ENCODE results near the gene TMEM248.
A peak's percentile ranks its signal among the peaks of the same experiment; 100 is the strongest.
"Not testable (repeated sequence)": the region's sequence is repeated elsewhere in the genome, so short reads cannot be mapped to it uniquely, and the experiment has no call there.

TMEM248 gene

GRCh38 chr7:66979013-66979412 is 58.0 kb downstream of the TMEM248 start:
- not testable (repeated sequence) for H3K4me3 ChIP-seq (ENCODE audit: low read length); H3K27me3 ChIP-seq (ENCODE audit: control insufficient read depth, insufficient read depth, low read length)

GRCh38 chr7:66980336-66980735 is 59.3 kb downstream of the TMEM248 start:
- not testable (repeated sequence) for H3K4me2 ChIP-seq (ENCODE audit: low read length); H3K27me3 ChIP-seq (ENCODE audit: control insufficient read depth, insufficient read depth, low read length); H3K4me1 ChIP-seq (ENCODE audit: control insufficient read depth, insufficient read depth, low read length); H3K4me3 ChIP-seq (ENCODE audit: low read length); H3K9ac ChIP-seq (ENCODE audit: low read depth, low read length); H3K9me3 ChIP-seq (replicated peaks; ENCODE audit: low read length); H3K36me3 ChIP-seq (ENCODE audit: insufficient read depth, low read length)

More at GRCh38 chr7:66979013-66979412, 58.0 kb downstream of the TMEM248 start:
- H3K4me2 ChIP-seq (ENCODE audit: low read length); H3K4me1 ChIP-seq (ENCODE audit: control insufficient read depth, insufficient read depth, low read length); H3K9ac ChIP-seq (ENCODE audit: low read depth, low read length); H3K9me3 ChIP-seq (replicated peaks; ENCODE audit: low read length); H3K36me3 ChIP-seq (ENCODE audit: insufficient read depth, low read length): not testable (repeated sequence)

- not testable (repeated sequence) for H3K4me3 ChIP-seq (ENCODE audit: low read length); H3K27me3 ChIP-seq (ENCODE audit: control insufficient read depth, insufficient read depth, low read length); H3K9ac ChIP-seq (ENCODE audit: low read depth, low read length); H3K9me3 ChIP-seq (replicated peaks; ENCODE audit: low read length); H3K4me1 ChIP-seq (ENCODE audit: control insufficient read depth, insufficient read depth, low read length); H3K4me2 ChIP-seq (ENCODE audit: low read length)
- H3K36me3 ChIP-seq (ENCODE audit: insufficient read depth, low read length), result peaks cover 29% of the 10 kb centered on the region
Measured at GRCh38 chr7:66989552-66989951, 68.5 kb downstream of the TMEM248 start.

- not testable (repeated sequence) for H3K9me3 ChIP-seq (replicated peaks; ENCODE audit: low read length); H3K27me3 ChIP-seq (ENCODE audit: control insufficient read depth, insufficient read depth, low read length); H3K4me1 ChIP-seq (ENCODE audit: control insufficient read depth, insufficient read depth, low read length)
- H3K4me3 ChIP-seq (ENCODE audit: low read length), result peak overlapping the region; percentile 85
- H3K36me3 ChIP-seq (ENCODE audit: insufficient read depth, low read length), result peaks cover 19% of the 10 kb centered on the region
- peak overlapping the region; percentile 80 for H3K4me2 ChIP-seq (ENCODE audit: low read length)
- H3K9ac ChIP-seq (ENCODE audit: low read depth, low read length), result peak overlapping the region; percentile 96
Measured at GRCh38 chr7:66994051-66994450, 73.0 kb downstream of the TMEM248 start.

GRCh38 chr7:66994691-66995049 is 73.6 kb downstream of the TMEM248 start:
- Histone ChIP-seq H3K9ac (ENCODE audit: low read depth, low read length) (peak overlapping the region; percentile 96), H3K36me3 (ENCODE audit: insufficient read depth, low read length) (peaks cover 19% of the 10 kb centered on the region), H3K4me3 (ENCODE audit: low read length) (peak overlapping the region; percentile 85), H3K4me2 (ENCODE audit: low read length) (peak overlapping the region; percentile 80)
- H3K4me1 ChIP-seq (ENCODE audit: control insufficient read depth, insufficient read depth, low read length); H3K27me3 ChIP-seq (ENCODE audit: control insufficient read depth, insufficient read depth, low read length); H3K9me3 ChIP-seq (replicated peaks; ENCODE audit: low read length): not testable (repeated sequence)

GRCh38 chr7:66995050-66995776 is 74.2 kb downstream of the TMEM248 start, which contains the start of gene SBDS:
TSS of gene SBDS (minus strand) at chr7:66995586. CDS start at chr7:66995417, 169 bp downstream.
- H3K4me3 ChIP-seq (ENCODE audit: low read length), result peak within 1 kb of the TSS; percentile 85
- H3K4me2 ChIP-seq (ENCODE audit: low read length), result peak within 1 kb of the TSS; percentile 81
- peaks cover 17% of the 10 kb centered on the region for H3K36me3 ChIP-seq (ENCODE audit: insufficient read depth, low read length)
- H3K27me3 ChIP-seq (ENCODE audit: control insufficient read depth, insufficient read depth, low read length); H3K4me1 ChIP-seq (ENCODE audit: control insufficient read depth, insufficient read depth, low read length); H3K9me3 ChIP-seq (replicated peaks; ENCODE audit: low read length): not testable (repeated sequence)
- peak within 1 kb of the TSS; percentile 96 for H3K9ac ChIP-seq (ENCODE audit: low read depth, low read length)

GRCh38 chr7:66996444-66997191 is 75.6 kb downstream of the TMEM248 start, which contains the start of gene TYW1:
TSS of gene TYW1 (plus strand) at chr7:66996833. CDS start at chr7:66996979, 146 bp downstream.
- Histone ChIP-seq H3K9ac (ENCODE audit: low read depth, low read length) (peak within 1 kb of the TSS; percentile 84), H3K4me2 (ENCODE audit: low read length) (peak within 1 kb of the TSS; percentile 81), H3K4me3 (ENCODE audit: low read length) (peak within 1 kb of the TSS; percentile 81), H3K36me3 (ENCODE audit: insufficient read depth, low read length) (peaks cover 15% of the 10 kb centered on the region)
- not testable (repeated sequence) for H3K4me1 ChIP-seq (ENCODE audit: control insufficient read depth, insufficient read depth, low read length); H3K27me3 ChIP-seq (ENCODE audit: control insufficient read depth, insufficient read depth, low read length); H3K9me3 ChIP-seq (replicated peaks; ENCODE audit: low read length)

- not testable (repeated sequence) for H3K27me3 ChIP-seq (ENCODE audit: control insufficient read depth, insufficient read depth, low read length); H3K9ac ChIP-seq (ENCODE audit: low read depth, low read length); H3K4me2 ChIP-seq (ENCODE audit: low read length); H3K4me3 ChIP-seq (ENCODE audit: low read length); H3K36me3 ChIP-seq (ENCODE audit: insufficient read depth, low read length); H3K4me1 ChIP-seq (ENCODE audit: control insufficient read depth, insufficient read depth, low read length); H3K9me3 ChIP-seq (replicated peaks; ENCODE audit: low read length)
Measured at GRCh38 chr7:67000601-67001258, 79.7 kb downstream of the TMEM248 start.

- not testable (repeated sequence) for H3K27me3 ChIP-seq (ENCODE audit: control insufficient read depth, insufficient read depth, low read length); H3K9ac ChIP-seq (ENCODE audit: low read depth, low read length); H3K4me3 ChIP-seq (ENCODE audit: low read length); H3K9me3 ChIP-seq (replicated peaks; ENCODE audit: low read length); H3K4me1 ChIP-seq (ENCODE audit: control insufficient read depth, insufficient read depth, low read length); H3K4me2 ChIP-seq (ENCODE audit: low read length)
- peaks cover 14% of the 10 kb centered on the region for H3K36me3 ChIP-seq (ENCODE audit: insufficient read depth, low read length)
Measured at GRCh38 chr7:67004145-67004544, 83.1 kb downstream of the TMEM248 start.

- peaks cover 14% of the 10 kb centered on the region for H3K36me3 ChIP-seq (ENCODE audit: insufficient read depth, low read length)
- H3K27me3 ChIP-seq (ENCODE audit: control insufficient read depth, insufficient read depth, low read length), result no peaks in the 10 kb centered on the region
- H3K4me2 ChIP-seq (ENCODE audit: low read length), result no peak overlapping the region
- H3K9me3 ChIP-seq (replicated peaks; ENCODE audit: low read length), result no peaks in the 10 kb centered on the region
- no peak overlapping the region for H3K9ac ChIP-seq (ENCODE audit: low read depth, low read length)
- no peaks in the 10 kb centered on the region for H3K4me1 ChIP-seq (ENCODE audit: control insufficient read depth, insufficient read depth, low read length)
- no peak overlapping the region for H3K4me3 ChIP-seq (ENCODE audit: low read length)
Measured at GRCh38 chr7:67006965-67007364, 85.9 kb downstream of the TMEM248 start.

Measured in skeletal muscle satellite cell (primary cell).